GM19238 (cell line): ENCODE measurements around the gene F9.

Experiments
- DNase-seq: peaks from one replicate; pipeline ENCODE4 v3.0.0; 2011; ENCODE audit warnings: low spot score; ENCODE audit not compliant: insufficient read length

Gene F9

GRCh38 chrX:139596068-139596467 is 65.5 kb downstream of the F9 start:
- DNase-seq: no peak

- DNase-seq: no peak
These were observed 69.6 kb downstream of the F9 start for GRCh38 chrX:139600105-139600504.
